Measurements from ENCODE around the gene CNPY3.

- TF ChIP-seq, protein P1, sequence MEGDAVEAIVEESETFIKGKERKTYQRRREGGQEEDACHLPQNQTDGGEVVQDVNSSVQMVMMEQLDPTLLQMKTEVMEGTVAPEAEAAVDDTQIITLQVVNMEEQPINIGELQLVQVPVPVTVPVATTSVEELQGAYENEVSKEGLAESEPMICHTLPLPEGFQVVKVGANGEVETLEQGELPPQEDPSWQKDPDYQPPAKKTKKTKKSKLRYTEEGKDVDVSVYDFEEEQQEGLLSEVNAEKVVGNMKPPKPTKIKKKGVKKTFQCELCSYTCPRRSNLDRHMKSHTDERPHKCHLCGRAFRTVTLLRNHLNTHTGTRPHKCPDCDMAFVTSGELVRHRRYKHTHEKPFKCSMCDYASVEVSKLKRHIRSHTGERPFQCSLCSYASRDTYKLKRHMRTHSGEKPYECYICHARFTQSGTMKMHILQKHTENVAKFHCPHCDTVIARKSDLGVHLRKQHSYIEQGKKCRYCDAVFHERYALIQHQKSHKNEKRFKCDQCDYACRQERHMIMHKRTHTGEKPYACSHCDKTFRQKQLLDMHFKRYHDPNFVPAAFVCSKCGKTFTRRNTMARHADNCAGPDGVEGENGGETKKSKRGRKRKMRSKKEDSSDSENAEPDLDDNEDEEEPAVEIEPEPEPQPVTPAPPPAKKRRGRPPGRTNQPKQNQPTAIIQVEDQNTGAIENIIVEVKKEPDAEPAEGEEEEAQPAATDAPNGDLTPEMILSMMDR (IDR thresholded peaks at IDR 0.05), result no peak
- TF ChIP-seq POLR2A (IDR thresholded peaks at IDR 0.05), result no peak
These were observed 18.7 kb downstream of the CNPY3 start for GRCh38 chr6:42947950-42948349.

All from thyroid gland (tissue), 4 donors.